Activated CD4-positive, alpha-beta T cell treated with anti-CD3 and anti-CD28 coated beads for 48 hours (primary cell): ENCODE data around the gene ENHO.
A peak's percentile ranks its signal among the peaks of the same experiment; 100 is the strongest.
"Not testable (repeated sequence)": the region's sequence is repeated elsewhere in the genome, so short reads cannot be mapped to it uniquely, and the experiment has no call there.

Source experiments
- DNase-seq: peaks from one replicate; pipeline ENCODE4 v3.0.0-alpha.2; 2020

ENHO gene

DNA sequence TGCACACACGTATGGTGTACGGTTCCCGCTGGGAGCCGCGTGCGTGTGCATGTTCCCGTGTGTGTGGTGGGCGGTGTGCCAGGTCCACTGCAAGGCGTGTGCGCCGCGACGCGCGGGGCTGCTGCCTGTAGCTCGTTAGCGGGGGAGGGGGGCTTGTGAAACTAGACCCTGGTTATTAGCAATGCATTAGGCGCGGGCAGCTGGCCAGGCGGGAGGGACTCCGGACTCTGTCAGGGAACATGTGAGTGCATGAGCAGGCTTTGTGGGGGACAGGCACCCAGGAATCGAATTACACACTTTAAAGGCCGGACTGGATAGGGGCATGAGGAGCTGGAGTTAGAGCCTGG, 32.2 kb upstream of the ENHO start:
- DNase-seq = no peak

DNA sequence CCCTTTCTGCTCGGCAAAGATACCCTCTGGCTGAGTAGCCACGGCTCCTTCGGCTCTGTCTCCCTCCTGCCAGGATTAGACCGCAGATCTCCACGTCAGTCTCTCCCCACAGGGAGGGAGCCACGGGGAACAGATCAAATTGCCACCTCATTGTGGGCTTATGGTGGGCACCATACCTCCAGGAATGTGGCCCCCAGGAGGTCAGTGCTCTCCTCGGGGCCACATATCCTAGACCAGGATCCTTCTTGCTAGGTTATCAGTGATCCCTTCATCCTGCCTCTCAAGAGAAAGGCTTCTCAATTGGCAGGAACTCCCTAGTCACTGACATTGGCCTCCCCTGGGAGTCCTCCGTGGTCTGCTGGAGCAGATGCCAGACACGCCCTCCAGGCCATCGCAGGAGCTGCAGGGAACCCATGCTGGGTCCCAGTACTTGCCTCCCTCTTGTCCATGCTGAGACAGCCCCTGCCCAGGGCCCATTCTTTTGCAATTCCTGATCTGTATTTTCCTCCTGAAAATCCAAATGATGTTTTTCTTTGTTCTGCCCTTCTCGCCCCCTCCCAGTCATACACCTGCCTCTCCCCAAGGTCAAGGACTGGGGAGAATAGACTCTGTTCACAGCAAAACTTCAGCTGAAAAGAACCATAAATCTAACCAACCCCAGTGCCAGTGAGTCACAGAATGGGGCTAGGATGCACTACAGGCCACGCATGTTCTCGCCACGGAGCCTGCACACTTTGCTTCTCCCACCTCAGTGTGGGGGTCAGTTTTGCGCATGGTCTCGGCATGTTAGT, 31.6 kb upstream of the ENHO start:
- no peak for DNase-seq

DNA sequence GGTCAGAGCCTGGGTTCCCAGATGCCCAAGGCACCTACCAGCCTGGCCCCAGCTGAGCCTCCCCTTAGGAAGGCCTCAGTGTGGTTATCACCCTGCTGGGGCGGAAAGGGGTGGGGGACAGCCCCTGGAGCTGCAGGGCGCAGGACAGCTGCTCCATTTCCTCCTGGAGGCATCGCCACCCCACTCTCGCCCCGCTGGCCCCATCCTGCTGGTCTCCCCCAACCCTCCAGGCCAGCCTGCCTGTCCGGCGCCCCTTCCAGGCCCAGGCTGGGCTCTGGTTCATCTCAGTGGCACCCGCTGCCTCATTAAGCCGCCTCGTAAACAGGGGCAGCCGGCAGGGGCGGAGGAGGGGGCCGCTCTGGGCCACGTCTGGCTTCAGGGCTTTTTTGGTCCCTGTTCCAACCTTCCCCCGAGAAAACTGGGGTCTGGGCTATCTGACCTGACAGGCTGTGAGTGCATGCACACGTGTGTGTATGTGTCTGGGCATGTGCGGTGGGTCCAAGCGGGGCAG, 30.8 kb upstream of the ENHO start:
- DNase-seq = no peak

DNA sequence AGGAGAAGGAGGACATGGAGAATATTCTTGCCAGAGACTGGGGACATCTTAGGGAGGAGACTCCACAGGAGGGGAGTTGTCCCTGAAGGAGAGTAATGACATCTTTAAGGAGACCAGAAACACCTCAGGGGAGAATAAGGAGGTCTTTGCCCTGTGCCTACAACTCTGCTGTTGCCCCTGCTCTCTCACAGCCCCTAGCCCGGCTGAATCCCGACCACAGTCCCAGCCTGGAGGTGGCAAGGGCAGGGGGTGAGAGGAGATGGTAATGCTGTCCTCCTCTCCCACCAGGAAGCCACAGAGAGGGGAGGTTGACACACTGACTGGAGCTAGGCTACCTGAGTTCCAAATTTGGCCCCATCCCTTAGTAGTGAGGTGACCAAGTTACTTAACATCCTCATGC, 30.2 kb upstream of the ENHO start:
- DNase-seq = no peak

DNA sequence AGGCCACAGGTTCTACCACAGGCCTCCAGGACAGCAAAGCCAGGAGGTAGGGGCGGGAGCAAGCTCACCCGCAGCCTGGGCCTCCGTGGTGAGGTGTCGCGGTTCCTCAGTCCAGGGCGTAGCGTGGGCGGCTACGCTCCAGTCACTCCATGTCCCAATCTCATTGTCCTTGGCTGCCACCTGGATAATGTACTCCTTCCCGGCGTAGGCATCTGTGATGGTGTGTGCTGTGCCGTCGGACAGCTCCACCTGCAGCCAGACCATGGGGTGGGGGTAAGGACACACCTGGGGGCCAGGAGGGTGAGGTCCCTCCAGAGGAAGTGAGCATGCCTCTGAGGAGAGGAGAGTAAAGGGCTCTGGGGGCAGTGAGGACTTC, 29.8 kb upstream of the ENHO start:
- no peak for DNase-seq

DNA sequence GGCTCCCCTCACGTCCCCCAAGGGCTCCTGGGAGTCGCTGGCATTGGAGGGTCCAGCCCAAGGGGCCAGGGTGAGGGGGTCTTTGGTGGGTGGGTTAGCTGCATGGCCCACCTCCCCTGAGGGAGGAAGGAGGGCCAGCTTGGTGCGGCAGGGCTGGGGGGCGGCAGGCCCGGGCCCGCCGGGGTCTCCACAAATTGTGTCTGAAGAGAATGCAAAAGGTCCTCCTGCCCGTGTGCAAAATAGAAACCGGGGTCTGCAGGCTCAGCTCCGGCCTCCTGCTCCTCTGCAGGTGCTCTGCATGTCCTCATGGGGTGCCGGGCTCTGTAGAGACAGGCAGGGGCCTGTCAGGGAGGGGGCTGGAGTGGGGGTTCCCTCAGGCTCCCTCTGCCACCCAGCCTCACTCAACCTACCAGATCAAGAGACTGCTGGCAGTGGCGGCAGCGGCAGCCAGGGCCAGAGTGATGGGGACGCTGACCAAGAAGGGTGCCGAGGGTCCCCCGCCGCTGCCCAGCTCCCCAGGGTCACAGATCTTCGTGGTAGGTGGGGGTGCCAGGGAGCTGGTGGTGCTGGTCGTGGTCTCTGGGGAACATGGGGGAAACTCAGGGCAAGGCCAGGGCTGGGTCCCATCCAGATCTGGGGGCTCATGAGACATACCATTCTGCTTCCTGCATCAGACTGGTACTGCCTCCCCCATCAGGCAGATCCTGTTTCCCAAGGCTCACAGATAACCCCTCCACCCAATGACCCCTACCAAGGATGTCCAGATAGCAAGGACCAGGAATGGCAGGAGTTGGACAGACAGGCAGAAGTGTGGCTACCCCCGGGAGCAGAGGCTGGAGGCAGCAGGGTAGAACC, 29.2 kb upstream of the ENHO start:
- DNase-seq = no peak

DNA sequence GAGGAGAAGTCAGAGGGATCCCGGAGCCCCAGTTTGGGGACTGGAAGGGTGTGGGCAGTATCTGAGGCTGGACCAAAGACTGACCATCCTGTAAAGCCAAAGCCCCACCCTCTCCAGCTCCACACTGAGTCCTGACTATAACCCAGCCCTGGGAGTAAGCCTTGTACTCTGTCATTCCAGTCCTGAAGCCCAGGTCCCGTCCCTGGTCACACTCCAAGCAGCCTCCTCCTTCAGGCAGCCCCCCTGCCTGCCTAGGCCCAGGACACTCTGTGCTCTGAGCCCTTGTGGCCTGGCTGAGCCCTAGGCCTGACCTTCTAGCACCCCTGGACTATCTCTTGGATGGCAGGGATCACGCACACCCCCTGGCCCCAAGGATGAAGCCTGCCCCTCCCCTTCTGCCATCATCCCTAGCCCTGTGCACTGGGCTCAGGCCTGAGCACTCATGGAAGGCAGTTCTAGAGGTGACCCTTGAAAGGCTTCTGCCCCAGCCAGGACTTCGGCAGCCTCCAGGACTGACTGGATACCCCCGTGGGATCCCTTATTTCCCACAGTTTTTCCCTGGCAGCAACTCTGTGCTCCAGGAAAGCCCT, 28.0 kb upstream of the ENHO start:
- no peak for DNase-seq

DNA sequence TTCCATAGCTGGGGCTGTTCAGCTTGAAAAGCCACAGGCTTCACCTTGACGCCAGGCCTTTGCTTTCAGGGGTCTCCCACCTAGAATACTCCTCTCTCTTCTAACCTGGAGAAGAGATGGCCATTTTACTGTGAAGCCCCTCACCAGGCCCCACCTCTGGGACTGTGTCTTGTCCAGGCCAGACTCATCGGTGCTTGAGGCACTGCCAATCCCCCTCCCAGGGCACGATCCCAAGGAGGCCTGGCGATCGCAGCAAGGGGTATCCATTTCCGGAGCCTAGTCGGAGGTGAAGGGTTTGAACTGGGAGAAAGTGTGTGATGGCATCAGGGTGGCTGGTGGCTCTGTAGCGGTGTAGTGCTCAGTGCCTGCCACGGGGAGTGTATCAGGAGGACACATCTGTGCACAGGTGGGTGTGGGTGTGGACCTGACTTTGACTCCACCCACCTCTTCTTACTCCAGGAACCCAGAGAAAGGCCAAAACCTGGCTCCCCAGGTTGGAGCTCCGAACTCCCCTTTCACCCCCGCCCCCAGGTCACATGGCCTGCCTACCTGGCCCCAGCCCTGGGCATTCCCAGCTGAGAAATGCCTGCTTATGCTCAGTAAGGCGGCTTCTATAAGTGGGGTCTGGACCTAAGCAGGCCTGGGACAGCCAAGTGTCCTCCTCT, 27.4 kb upstream of the ENHO start:
- DNase-seq = no peak

DNA sequence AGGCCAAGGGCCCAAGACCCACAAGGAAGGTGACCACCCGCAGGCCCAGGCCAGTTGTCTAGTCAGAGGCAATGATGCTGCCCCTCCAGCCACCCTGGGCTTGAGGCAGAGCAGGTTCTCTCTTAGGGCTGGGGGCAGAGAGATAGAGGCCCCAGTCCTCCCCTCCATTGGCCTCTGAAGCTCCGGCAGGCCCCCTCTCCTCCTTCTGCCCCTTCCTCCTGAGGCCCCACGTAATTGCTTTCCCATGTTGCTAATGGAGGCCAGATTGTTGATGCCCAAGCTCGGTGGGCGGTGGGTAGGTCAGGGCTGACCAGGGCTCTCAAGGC, 26.6 kb upstream of the ENHO start:
- DNase-seq = no peak

DNA sequence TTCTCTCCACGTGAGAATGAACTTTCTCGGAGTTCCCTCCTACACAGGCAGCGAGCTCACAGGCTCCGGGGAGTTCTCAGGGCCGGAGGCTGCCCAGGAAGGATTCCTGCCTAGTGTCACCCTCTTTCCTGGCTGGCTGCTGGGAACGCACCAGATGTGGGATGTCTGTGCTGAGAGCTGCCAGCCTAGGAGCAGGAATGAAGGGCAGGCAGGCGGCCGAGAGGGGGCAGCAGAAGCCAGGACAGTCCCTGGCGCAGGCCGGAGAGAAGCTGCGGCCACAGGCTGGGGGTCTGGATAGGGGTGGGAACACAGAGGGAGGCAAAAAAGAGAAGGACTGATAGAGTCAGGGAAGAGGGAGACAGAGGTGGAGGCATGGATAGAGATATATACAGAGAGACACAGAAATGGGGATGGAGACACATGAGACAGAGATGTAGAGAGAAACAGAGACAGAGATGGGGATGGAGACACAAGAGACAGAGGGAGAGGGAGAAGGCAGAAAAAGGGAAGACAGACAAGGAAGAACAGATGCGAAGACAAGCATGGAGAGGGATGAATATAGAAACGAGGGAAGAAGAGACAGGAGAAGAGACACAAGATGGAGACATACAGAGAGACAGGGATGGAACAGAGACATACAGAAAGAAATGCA, 25.3 kb upstream of the ENHO start:
- peak; percentile 46 for DNase-seq

DNA sequence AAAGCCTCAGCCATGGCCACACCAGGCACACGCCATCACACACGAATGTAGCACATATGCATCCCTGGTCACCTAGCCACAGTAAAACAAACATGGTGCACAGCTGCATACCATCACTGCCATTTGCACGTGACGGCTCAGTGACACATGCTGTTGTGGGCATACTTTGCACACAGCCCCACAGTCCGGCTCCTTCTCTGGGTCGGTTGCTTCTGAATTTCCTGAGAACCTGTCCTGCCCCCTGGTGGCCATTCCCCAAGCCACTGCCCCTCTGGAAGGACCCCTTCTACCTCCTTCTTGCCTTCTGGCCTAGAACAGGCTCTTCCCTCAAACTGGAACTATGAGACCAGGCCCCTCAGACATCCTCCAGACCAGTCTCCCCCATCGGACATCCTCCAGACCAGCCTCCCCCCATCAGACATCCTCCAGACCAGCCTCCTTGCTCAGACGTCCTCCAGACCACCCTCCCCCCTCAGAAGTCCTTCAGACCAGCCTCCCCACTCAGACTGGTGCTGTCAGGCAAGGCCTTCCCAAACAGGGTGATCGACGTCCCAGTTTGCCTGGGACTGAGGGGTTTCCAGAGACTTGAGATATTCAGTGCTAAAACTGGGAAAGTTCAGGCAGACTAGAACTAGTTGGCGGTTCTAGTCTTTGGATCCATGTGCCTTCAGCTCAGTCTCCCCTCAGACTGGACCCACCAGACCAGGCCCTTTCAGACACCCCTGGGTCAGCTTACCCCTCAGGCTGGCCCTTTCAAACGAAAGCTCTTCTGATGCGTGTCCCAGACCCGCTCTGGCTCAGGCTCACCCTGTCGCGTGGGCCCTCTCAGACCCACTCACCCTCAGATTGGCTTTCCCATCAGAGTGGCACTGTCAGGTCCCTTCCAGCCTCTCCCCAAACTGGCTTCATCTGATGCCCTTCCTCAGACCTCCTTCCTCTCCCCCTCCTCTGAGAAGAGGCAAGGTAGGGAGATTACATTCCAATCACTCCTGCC, 24.3 kb upstream of the ENHO start:
- DNase-seq = peak; percentile 86

DNA sequence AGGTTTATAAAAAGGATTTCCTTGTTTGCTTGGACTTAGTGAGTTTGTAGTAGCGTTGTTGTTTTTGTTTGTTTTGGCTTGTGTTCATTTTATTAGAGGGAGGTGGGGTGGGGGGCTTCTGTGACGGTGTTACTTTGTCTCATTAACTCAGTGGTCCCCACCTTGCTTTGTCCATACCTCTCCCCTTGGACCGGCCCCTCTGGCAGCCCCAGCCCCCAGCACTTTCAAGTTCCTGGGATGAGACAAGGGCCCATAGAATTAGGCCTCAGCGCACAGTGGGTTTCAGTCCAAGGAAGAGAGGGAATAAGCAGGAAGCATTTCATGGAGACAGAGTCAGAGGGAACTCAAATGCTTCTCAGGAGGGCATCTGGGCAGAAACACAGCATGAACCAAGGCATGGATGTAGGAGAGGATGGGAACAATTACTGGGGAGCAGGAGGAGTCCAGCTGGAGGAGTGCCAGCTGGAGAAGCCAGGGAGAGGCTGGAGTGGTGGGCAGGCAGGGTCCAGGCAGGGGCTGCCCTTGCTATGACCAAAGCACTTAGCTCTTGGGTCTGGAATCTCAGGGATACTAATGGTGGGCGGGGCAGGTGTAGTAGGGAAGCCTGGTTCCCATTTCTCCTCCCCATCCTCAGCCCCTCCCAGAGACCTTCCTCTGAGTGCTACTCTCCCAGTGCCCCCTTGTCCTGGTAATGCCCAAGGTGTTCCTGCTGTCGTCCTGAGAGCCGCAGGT, 23.5 kb upstream of the ENHO start:
- DNase-seq = no peak

DNA sequence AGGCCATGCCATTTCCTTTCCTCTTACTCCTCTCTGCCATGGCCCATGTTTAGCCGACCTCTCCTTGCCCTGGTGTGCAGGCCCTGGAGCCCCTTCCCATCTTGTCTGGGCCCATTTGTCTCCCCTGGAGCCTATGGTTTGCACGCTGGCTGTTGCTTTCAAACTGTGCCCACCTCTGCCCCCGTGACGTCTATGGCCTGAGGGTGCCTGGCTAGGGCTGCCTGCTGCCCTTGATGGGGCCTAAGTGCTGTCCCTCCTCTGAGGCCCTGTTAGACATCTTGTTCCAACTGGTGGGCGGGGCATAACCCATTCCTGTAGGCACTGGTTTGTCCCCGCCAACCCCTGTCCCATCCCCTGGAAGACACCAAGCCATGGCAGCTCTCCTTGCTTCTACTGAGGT, 22.7 kb upstream of the ENHO start:
- DNase-seq = no peak

DNA sequence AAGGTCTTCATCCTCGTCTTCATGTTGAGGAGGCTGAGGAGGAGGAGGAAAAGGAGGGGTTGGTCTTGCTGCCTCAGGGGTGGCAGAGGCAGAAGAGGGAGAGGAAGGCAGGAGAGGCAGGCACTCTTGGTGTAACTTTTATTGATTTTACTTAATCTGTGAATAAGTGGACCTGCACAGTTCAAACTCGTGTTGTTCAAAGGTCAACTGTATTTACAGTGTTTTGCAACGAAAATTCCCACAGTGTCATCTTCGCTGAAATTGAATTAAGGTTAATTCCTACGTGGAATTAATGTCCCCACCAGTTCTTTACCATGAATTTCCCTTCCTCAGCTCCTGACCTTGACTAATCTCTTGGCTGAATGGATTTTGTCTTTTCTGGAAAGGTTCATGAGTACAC, 21.2 kb upstream of the ENHO start:
- no peak for DNase-seq

DNA sequence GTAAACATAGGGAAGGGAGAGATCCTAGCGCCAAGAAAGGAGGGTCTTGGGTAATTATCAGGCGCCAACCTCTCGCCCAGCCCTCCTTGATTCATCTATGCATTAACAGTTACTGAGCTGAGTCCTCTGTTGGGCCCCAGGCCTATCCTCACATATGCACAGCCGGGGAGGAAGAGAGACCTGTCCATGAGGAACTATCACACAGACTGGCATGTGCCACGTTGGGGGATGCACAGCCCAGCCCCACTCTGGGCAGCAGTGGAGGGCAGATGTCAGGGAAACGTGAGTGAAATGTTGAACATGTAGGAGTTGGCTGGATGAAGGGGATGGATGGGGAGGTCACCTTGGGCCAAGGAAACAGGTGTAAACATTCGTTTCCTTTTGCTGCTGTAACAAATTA, 18.8 kb upstream of the ENHO start:
- DNase-seq = no peak

DNA sequence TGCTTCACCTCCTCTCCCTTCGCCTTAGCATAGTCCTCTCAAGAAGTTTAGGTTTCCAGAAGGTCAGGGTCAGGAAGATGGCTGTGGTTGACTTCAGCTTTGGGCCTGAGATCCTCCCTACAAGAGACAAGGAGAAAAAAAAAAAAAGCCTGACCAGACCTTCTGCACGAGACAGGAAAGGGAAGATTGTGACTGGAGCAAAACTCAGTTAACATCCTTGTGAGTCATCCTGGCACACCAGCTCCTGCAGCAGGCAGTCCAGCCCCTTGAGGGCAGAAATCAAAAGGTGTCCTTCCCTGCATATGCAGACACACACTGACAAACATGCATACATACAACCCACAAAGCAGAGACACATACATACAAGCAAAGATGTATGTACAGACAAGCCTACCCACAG, 18.0 kb upstream of the ENHO start:
- no peak for DNase-seq

DNA sequence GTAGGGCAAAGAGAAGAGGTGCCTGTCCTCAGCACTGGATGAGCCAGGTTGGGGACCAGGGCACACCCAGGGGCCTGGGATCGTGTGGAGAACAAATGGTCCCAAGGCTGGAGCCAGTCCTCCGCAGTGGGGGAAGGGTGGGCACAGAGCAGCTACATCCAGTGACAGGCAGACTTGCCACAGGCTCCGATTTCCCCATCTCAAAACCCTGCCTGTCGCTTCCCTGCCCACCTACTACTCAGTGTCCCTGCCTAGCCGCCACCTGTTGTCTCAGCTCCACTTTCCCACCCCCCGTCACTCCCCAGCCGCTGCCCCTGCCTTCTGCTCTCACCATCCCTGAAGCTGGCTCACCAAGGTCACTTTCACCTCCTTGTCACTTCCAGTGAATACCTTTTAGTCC, 13.9 kb upstream of the ENHO start:
- no peak for DNase-seq

DNA sequence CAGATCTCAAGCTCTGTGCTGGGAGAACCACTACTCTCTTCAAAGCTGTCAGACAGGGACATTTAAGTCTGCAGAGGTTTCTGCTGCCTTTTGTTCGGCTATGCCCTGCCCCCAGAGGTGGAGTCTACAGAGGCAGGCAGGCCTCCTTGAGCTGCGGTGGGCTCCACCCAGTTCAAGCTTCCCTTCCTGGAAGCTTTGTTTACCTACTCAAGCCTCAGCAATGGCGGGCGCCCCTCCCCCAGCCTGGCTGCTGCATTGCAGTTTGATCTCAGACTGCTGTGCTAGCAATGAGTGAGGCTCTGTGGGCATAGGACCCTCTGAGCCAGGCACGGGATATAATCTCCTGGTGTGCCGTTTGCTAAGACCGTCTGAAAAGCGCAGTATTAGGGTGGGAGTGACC, 9.3 kb upstream of the ENHO start:
- DNase-seq = not testable (repeated sequence)

DNA sequence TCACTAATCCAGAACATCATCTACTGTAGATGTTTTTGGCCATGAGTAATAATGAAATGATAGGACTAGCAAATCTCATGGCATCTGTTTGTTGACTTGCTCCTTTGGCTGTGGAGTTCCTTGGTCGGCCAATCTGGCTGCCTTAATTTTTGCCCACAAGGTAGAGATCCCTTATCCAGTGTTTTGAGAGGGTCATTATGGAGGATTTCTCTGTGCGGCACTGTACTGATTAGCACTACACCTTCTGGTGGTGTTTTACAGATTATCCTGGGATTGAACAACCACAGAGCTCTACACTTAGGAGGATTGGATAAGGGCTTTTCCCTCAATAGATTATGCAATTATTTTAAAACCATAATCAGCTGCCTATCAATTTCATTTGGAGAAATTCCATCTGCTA, 3.2 kb upstream of the ENHO start:
- DNase-seq = no peak

DNA sequence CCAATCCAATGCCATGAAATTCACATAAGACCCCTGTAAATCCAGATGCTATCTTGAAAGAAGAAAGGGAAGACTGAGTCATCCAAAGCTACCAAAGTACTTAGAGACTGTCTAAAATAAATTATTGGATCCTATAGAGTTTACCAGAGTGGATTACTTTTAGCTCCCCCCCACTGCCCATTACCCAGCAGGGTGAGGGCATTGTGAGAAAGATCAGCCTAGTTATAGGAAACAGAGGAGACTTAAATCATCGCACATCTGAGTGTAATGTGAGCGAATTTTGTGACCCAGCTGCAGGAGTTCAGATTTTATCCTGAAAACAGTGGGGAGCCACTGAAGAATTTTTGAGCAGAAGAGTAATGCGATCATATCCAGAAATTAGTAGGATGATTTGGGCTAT, 1.6 kb upstream of the ENHO start:
- no peak for DNase-seq
